Measurements from ENCODE around the gene MACO1. TPM values are rescaled to one million over a fixed set of nuclear protein-coding genes. Genes with fewer than 3 reads are reported as not detected.

Gene MACO1
- total and polyA plus RNA-seq, 4 donors, result 15.3 to 23.2 (median 20.6) TPM

DNA sequence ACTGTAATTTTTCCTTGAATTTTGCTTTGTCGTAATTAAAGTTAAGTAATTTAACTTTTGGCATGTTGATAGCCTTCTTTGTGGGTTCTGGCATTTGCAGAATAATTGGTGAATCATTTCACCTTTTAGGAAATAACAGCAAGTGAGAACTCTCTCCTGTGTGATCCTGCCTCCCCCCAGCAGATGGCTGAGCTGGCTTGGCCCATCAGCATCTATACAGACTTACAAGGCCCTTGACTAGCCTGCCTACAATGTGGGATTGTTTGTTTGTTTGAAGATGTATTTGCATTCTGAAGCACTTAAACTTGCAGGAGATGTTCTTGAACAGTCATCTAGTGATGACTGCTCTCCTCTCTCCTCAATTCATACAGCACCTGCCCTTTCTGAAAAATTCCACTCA is 55.9 kb downstream of the MACO1 start:
- no peak for TF ChIP-seq RXRA (IDR thresholded peaks at IDR 0.05)
- TF ChIP-seq, protein P1, sequence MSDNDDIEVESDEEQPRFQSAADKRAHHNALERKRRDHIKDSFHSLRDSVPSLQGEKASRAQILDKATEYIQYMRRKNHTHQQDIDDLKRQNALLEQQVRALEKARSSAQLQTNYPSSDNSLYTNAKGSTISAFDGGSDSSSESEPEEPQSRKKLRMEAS (IDR thresholded peaks at IDR 0.05), result no peak
- TF ChIP-seq, protein P2, sequence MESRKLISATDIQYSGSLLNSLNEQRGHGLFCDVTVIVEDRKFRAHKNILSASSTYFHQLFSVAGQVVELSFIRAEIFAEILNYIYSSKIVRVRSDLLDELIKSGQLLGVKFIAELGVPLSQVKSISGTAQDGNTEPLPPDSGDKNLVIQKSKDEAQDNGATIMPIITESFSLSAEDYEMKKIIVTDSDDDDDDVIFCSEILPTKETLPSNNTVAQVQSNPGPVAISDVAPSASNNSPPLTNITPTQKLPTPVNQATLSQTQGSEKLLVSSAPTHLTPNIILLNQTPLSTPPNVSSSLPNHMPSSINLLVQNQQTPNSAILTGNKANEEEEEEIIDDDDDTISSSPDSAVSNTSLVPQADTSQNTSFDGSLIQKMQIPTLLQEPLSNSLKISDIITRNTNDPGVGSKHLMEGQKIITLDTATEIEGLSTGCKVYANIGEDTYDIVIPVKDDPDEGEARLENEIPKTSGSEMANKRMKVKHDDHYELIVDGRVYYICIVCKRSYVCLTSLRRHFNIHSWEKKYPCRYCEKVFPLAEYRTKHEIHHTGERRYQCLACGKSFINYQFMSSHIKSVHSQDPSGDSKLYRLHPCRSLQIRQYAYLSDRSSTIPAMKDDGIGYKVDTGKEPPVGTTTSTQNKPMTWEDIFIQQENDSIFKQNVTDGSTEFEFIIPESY (IDR thresholded peaks at IDR 0.05), result no peak
- TF ChIP-seq, protein P3, sequence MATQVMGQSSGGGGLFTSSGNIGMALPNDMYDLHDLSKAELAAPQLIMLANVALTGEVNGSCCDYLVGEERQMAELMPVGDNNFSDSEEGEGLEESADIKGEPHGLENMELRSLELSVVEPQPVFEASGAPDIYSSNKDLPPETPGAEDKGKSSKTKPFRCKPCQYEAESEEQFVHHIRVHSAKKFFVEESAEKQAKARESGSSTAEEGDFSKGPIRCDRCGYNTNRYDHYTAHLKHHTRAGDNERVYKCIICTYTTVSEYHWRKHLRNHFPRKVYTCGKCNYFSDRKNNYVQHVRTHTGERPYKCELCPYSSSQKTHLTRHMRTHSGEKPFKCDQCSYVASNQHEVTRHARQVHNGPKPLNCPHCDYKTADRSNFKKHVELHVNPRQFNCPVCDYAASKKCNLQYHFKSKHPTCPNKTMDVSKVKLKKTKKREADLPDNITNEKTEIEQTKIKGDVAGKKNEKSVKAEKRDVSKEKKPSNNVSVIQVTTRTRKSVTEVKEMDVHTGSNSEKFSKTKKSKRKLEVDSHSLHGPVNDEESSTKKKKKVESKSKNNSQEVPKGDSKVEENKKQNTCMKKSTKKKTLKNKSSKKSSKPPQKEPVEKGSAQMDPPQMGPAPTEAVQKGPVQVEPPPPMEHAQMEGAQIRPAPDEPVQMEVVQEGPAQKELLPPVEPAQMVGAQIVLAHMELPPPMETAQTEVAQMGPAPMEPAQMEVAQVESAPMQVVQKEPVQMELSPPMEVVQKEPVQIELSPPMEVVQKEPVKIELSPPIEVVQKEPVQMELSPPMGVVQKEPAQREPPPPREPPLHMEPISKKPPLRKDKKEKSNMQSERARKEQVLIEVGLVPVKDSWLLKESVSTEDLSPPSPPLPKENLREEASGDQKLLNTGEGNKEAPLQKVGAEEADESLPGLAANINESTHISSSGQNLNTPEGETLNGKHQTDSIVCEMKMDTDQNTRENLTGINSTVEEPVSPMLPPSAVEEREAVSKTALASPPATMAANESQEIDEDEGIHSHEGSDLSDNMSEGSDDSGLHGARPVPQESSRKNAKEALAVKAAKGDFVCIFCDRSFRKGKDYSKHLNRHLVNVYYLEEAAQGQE (IDR thresholded peaks at IDR 0.05), result no peak
- TF ChIP-seq JUND (IDR thresholded peaks at IDR 0.05), result no peak
- TF ChIP-seq FOXA2 (IDR thresholded peaks at IDR 0.05), result no peak
- no peak for TF ChIP-seq FOXA1 (IDR thresholded peaks at IDR 0.05)
- no peak for TF ChIP-seq RAD21 (IDR thresholded peaks at IDR 0.05)
- TF ChIP-seq, protein P4, sequence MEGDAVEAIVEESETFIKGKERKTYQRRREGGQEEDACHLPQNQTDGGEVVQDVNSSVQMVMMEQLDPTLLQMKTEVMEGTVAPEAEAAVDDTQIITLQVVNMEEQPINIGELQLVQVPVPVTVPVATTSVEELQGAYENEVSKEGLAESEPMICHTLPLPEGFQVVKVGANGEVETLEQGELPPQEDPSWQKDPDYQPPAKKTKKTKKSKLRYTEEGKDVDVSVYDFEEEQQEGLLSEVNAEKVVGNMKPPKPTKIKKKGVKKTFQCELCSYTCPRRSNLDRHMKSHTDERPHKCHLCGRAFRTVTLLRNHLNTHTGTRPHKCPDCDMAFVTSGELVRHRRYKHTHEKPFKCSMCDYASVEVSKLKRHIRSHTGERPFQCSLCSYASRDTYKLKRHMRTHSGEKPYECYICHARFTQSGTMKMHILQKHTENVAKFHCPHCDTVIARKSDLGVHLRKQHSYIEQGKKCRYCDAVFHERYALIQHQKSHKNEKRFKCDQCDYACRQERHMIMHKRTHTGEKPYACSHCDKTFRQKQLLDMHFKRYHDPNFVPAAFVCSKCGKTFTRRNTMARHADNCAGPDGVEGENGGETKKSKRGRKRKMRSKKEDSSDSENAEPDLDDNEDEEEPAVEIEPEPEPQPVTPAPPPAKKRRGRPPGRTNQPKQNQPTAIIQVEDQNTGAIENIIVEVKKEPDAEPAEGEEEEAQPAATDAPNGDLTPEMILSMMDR (IDR thresholded peaks at IDR 0.05; ENCODE audit: low read depth, low read length, missing input control), result no peak
- no peak for TF ChIP-seq YY1 (IDR thresholded peaks at IDR 0.05)
- TF ChIP-seq, protein P5, sequence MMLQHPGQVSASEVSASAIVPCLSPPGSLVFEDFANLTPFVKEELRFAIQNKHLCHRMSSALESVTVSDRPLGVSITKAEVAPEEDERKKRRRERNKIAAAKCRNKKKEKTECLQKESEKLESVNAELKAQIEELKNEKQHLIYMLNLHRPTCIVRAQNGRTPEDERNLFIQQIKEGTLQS (IDR thresholded peaks at IDR 0.05), result no peak

DNA sequence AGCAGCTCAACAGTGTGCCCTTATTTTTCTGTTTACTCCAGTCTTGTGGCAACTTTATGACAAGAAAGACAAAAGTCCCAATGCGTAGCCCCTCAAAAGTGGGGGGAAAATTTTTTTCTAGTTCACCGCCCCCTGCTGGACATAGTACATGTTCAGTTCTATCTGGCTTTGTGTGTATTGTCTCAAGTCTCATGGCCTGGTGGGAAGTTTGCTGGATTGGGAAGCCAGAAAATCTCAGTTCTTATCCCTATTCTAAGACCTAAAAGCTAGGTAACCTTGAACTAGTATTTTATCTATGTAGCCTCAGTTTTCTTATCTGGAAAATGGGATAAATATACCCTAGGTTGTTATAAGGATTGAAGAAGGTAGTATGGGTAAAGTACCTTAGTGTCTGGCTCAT is 56.9 kb downstream of the MACO1 start:
- H3K36me3 ChIP-seq (ENCODE audit: control insufficient read depth in 4 of 4, insufficient read depth in 3 of 4, low read depth in 1 of 4, low read length in 3 of 4), result peaks cover 5 to 44% (median 29%) of the 10 kb centered on the region in 4 donors

More for the DNA sequence above, 55.9 kb downstream of the MACO1 start:
- no peaks in the 10 kb centered on the region for H3K9me3 ChIP-seq (ENCODE audit: control insufficient read depth in 4 of 4, low read length in 3 of 4)
- DNase-seq (ENCODE audit: low spot score), result no peak
- 98% methylated on average over 1 of the region's 1 CpG for WGBS
- H3K4me3 ChIP-seq (ENCODE audit: low read depth in 1 of 3, low read length in 3 of 3), result no peak overlapping the region
- H3K9ac ChIP-seq (ENCODE audit: low read depth in 1 of 2, low read length in 2 of 2), result no peak overlapping the region
- H3K36me3 ChIP-seq (ENCODE audit: control insufficient read depth in 4 of 4, insufficient read depth in 3 of 4, low read depth in 1 of 4, low read length in 3 of 4), result peaks cover 2 to 34% (median 20%) of the 10 kb centered on the region in 4 donors
- no peak overlapping the region for H3K27ac ChIP-seq (ENCODE audit: low read depth in 1 of 2, low read length in 2 of 2)
- H3K4me1 ChIP-seq (ENCODE audit: control insufficient read depth in 4 of 4, insufficient read depth in 4 of 4, low read length in 3 of 4), result peaks cover 8 to 35% (median 25%) of the 10 kb centered on the region in 4 donors
- no peaks in the 10 kb centered on the region for H3K27me3 ChIP-seq (ENCODE audit: control insufficient read depth in 4 of 4, insufficient read depth in 4 of 4, low read length in 3 of 4)

More for the DNA sequence above, 56.9 kb downstream of the MACO1 start:
- TF ChIP-seq RAD21 (IDR thresholded peaks at IDR 0.05), result peak; percentile 16 to 55
- TF ChIP-seq, protein P4 (IDR thresholded peaks at IDR 0.05; ENCODE audit: low read depth, low read length, missing input control), result peak; percentile 10
- no peak for TF ChIP-seq HNF4G (IDR thresholded peaks at IDR 0.05)
- H3K27ac ChIP-seq (ENCODE audit: low read depth in 1 of 2, low read length in 2 of 2), result no peak overlapping the region
- H3K4me3 ChIP-seq (ENCODE audit: low read depth in 1 of 3, low read length in 3 of 3), result no peak overlapping the region
- H3K4me1 ChIP-seq (ENCODE audit: control insufficient read depth in 4 of 4, insufficient read depth in 4 of 4, low read length in 3 of 4), result peaks cover 8 to 29% (median 23%) of the 10 kb centered on the region in 4 donors
- no peak overlapping the region for H3K9ac ChIP-seq (ENCODE audit: low read depth in 1 of 2, low read length in 2 of 2)
- no peaks in the 10 kb centered on the region for H3K9me3 ChIP-seq (ENCODE audit: control insufficient read depth in 4 of 4, low read length in 3 of 4)
- H3K27me3 ChIP-seq (ENCODE audit: control insufficient read depth in 4 of 4, insufficient read depth in 4 of 4, low read length in 3 of 4), result no peaks in the 10 kb centered on the region
- WGBS, result 97% methylated on average over 2 of the region's 2 CpGs
- DNase-seq (ENCODE audit: low spot score), result no peak
